ENCODE measurements around the gene ZSWIM3.

The ZSWIM3 gene

DNA sequence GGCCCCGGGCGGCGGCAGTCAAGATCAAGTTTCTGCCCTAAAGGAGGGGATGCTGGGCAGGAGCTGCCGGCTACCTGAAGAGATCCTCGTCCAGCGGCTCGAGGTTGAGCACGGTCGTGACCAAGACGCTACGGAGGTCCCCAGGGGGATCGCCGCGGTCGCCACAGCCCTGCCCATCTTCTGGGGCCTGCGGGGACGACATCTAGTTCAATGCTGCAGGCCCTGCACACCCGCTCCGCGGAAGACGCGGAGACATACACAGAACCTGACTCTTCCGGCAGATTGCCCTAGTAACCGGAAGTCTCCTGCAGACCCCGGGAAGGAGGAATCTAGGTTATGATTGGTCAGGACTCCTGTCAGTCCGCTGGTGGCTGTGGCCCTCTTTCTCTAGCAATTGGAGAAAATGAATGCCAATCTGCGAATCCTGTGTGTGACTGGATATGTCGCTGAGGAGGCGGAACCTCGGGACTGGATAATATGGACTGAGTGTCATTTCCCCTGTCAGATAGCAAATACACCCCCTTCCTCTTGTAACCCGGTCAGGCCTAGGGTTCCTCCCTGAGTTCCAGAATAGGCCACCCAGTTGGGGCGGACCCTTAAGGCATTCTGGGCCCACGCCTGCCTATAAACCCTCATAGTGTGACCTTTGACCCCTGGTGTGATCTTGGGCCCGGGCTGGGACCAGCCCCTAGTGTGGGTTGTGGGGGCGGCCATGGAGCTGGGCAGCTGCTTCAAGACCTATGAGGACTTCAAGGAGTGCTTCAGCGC is at the start of gene ZSWIM3, which contains the start of gene ACOT8:
Gene ZSWIM3 (plus strand): TSS at position 501 of the 768 bp plus-strand sequence. CDS start 212 bp downstream, at position 713.
Gene ACOT8 (minus strand): TSS at position 279 of the 768 bp plus-strand sequence. CDS start 77 bp downstream, at position 202.
- H3K4me3 ChIP-seq (ENCODE audit: low read length), result peak within 1 kb of the TSS; percentile 83
- no peak for TF ChIP-seq ZNF274 (IDR thresholded peaks at IDR 0.05; ENCODE audit: low read depth, low read length)

- TF ChIP-seq ZNF274 (IDR thresholded peaks at IDR 0.05; ENCODE audit: low read depth, low read length), result no peak
- H3K4me3 ChIP-seq (ENCODE audit: low read length), result no peak overlapping the region
Observed at GRCh38 chr20:45810191-45810970, 47.0 kb upstream of the ZSWIM3 start.

DNA sequence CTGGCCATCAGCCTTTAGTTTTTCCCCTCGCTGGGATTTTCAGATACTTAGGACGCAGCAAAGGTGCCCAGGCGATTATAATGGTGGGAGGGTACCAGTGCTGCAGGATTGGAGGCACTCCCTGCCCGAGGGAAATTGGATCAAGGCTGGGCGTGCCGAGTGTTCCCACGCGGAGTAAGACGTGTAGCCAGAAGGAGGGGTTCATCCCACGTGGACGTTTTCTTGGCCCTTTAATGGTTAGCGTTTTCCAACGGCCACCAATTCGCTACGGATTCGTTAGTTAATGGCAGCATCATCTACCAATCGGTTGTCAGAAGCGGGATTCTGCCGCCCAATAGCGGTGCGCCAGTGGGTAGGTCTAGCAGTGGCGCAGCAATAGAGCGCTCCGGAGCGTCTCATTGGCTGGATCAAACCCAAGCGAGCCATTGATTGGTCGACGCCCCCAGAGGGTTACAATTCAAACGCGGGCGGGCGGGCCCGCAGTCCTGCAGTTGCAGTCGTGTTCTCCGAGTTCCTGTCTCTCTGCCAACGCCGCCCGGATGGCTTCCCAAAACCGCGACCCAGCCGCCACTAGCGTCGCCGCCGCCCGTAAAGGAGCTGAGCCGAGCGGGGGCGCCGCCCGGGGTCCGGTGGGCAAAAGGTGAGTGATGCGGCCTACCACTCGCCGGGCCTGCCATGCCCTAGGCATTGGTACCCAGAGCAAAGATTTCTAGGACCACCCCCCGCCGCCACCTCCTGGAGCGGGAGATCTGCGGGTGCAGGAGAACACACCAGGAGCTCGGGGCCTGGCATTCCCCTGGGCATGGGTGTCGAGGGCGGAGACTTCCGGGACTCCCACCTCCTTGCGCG is 45.0 kb upstream of the ZSWIM3 start, which contains the start of gene UBE2C:
Gene UBE2C (plus strand): TSS at position 488 of the 849 bp plus-strand sequence. CDS start 52 bp downstream, at position 540.
- peak within 1 kb of the TSS; percentile 84 for H3K4me3 ChIP-seq (ENCODE audit: low read length)
- TF ChIP-seq ZNF274 (IDR thresholded peaks at IDR 0.05; ENCODE audit: low read depth, low read length), result no peak

- peak overlapping the region; percentile 84 for H3K4me3 ChIP-seq (ENCODE audit: low read length)
- TF ChIP-seq ZNF274 (IDR thresholded peaks at IDR 0.05; ENCODE audit: low read depth, low read length), result no peak
Observed at GRCh38 chr20:45813006-45813340, 44.4 kb upstream of the ZSWIM3 start.

DNA sequence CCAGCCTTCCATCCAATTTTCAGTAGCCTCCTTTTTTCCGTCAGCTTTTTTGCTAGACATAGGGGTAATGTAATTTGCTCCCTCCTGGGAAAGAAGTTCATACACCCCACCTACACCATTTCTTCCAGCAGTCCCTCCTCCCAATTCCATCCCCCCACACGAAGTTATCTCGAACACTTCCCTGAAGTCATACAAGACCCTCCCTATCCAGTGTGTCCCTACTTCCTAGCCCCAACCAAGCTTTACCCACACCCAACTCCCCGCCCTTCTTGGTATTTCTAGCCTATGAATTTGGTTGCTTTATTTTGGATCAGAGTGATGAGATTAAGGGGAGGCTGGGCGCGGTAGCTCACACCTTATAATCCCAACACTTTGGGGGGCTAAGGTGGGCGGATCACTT is 43.9 kb upstream of the ZSWIM3 start:
- peak overlapping the region; percentile 84 for H3K4me3 ChIP-seq (ENCODE audit: low read length)

DNA sequence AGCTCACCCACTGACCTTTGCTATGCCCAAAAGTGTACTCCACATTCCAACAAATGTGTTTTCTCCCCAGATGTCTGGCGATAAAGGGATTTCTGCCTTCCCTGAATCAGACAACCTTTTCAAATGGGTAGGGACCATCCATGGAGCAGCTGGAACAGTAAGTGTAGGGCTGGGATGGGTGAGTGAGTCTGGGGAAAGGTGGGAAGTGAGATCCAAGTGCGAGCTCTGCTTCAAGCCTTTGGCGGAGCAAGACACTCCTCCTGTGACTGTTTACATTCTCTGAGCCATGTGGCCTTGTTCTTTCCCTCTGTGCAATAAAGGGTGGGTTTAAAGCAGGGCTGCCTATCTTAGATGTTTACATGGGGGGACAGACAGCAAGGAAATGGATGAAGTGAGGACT is 43.1 kb upstream of the ZSWIM3 start:
- TF ChIP-seq ZNF274 (IDR thresholded peaks at IDR 0.05; ENCODE audit: low read depth, low read length), result no peak
- peak overlapping the region; percentile 15; the same call in 1 of the 2 replicates for H3K4me3 ChIP-seq (ENCODE audit: low read length)

More for the DNA sequence above, 43.9 kb upstream of the ZSWIM3 start:
- TF ChIP-seq ZNF274 (IDR thresholded peaks at IDR 0.05; ENCODE audit: low read depth, low read length), result no peak

GRCh38 chr20:45816951-45817350 is 40.5 kb upstream of the ZSWIM3 start:
- TF ChIP-seq ZNF274 (IDR thresholded peaks at IDR 0.05; ENCODE audit: low read depth, low read length), result no peak
- H3K4me3 ChIP-seq (ENCODE audit: low read length), result no peak overlapping the region

DNA sequence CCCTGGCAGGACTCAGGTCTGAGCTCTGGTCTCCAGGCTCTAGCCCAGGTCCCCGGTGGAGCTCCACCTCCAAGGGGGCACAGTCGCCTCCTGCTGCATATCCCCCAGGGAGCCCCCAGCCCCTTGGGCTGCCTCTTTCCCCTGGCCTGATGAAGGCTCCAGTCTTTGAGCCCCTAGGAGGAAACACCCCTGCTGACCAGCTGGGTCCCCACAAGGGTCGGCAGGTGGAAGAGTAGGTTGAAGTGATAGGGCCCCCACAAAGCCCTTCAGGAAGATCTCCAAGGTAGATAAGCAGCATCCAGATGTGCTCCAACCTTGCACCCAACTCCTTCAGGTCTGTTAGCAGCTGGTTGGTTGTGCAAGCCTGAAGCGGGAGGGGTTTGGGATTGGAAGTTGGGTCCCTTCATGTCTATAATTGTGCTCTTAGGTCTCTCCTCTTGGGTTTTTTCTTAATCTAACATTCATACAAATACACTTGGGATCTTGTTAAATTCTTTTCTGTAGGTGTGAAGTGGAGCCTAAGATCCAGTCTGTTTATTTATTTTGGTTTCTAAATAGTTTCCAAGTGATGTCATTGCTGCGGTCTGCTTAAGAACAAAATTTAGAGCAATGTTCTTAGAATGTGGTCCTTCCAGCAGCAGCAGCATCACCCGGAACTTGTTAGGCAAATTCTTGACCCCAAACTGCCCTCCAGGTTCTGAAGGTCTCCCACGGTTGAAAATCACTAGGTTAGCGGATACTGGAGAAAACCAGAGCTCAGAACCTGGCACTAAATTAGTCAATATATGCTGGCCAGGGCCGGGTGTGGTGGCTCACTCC is 39.8 kb upstream of the ZSWIM3 start:
- no peak for TF ChIP-seq ZNF274 (IDR thresholded peaks at IDR 0.05; ENCODE audit: low read depth, low read length)
- no peak overlapping the region for H3K4me3 ChIP-seq (ENCODE audit: low read length)

GRCh38 chr20:45818239-45818638 is 39.2 kb upstream of the ZSWIM3 start:
- H3K4me3 ChIP-seq (ENCODE audit: low read length), result no peak overlapping the region

GRCh38 chr20:45819466-45819865 is 37.9 kb upstream of the ZSWIM3 start:
- no peak for TF ChIP-seq ZNF274 (IDR thresholded peaks at IDR 0.05; ENCODE audit: low read depth, low read length)
- no peak overlapping the region for H3K4me3 ChIP-seq (ENCODE audit: low read length)

More at GRCh38 chr20:45818239-45818638, 39.2 kb upstream of the ZSWIM3 start:
- TF ChIP-seq ZNF274 (IDR thresholded peaks at IDR 0.05; ENCODE audit: low read depth, low read length), result no peak

GRCh38 chr20:45821947-45822346 is 35.5 kb upstream of the ZSWIM3 start:
- no peak overlapping the region for H3K4me3 ChIP-seq (ENCODE audit: low read length)
- no peak for TF ChIP-seq ZNF274 (IDR thresholded peaks at IDR 0.05; ENCODE audit: low read depth, low read length)

DNA sequence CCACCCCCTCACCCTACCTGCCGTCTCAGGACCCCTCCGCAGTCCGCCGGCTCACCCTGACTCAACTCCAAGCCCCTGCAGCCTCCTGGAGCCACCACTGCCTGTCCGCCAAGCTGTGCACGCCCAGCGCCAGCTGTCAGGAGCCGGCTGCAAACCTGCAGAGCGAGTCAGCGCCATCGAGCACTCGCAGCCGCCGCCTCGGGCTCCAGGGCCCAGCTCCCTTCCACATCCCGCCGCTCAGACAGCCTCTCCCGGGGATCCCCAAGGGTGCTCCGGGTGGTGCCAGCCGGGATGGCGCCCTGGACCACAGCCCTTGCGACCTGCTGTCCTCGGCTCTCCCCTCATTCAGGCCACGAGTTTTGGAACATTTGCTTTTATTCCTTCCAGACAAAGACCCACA is 34.6 kb upstream of the ZSWIM3 start:
- H3K4me3 ChIP-seq (ENCODE audit: low read length), result no peak overlapping the region
- no peak for TF ChIP-seq ZNF274 (IDR thresholded peaks at IDR 0.05; ENCODE audit: low read depth, low read length)
